Liver (tissue), 9 donors: Measurements from ENCODE around the gene TBC1D22B. TPM values are rescaled to one million over a fixed set of nuclear protein-coding genes. Genes with fewer than 3 reads are reported as not detected.

Experiments used
- DNase-seq: peaks from one replicate; pipeline ENCODE4 v3.0.0-alpha.2; 2017; ENCODE audit warnings: low spot score
- H3K27ac ChIP-seq, 2 donors: one replicate each; pipeline ENCODE4 v1.7.0; 2013; ENCODE audit warnings: inconsistent platforms in 2 of 2, low read length in 2 of 2, control low read depth in 1 of 2, low read depth in 1 of 2, mild to moderate bottlenecking in 1 of 2
- H3K27me3 ChIP-seq, 4 donors: one replicate each; pipeline versions ENCODE4 v1.6.1 to v1.7.0; 2013; ENCODE audit warnings: low read length in 3 of 4, inconsistent platforms in 1 of 4, mild to moderate bottlenecking in 1 of 4, moderate library complexity in 1 of 4; ENCODE audit not compliant: control insufficient read depth in 4 of 4, insufficient read depth in 4 of 4
- H3K36me3 ChIP-seq, 4 donors: one replicate each; pipeline versions ENCODE4 v1.6.1 to v1.7.0; 2013; ENCODE audit warnings: low read length in 3 of 4, mild to moderate bottlenecking in 3 of 4, low read depth in 1 of 4, moderate library complexity in 1 of 4; ENCODE audit not compliant: control insufficient read depth in 4 of 4, insufficient read depth in 3 of 4
- H3K4me1 ChIP-seq, 4 donors: one replicate each; pipeline versions ENCODE4 v1.6.1 to v1.7.0; 2013; ENCODE audit warnings: low read length in 3 of 4, mild to moderate bottlenecking in 3 of 4, moderate library complexity in 1 of 4; ENCODE audit not compliant: control insufficient read depth in 4 of 4, insufficient read depth in 4 of 4
- H3K4me3 ChIP-seq, 3 donors: one replicate each; pipeline versions ENCODE4 v1.6.1 to v1.7.0; 2013; ENCODE audit warnings: low read length in 3 of 3, control low read depth in 1 of 3, low read depth in 1 of 3, mild to moderate bottlenecking in 1 of 3
- H3K9ac ChIP-seq, 2 donors: one replicate each; pipeline ENCODE4 v1.7.0; 2013; ENCODE audit warnings: low read length in 2 of 2, mild to moderate bottlenecking in 2 of 2, moderate library complexity in 2 of 2, control low read depth in 1 of 2, low read depth in 1 of 2
- H3K9me3 ChIP-seq, 4 donors: one replicate each; pipeline versions ENCODE4 v1.6.1 to v1.7.0; 2013; ENCODE audit warnings: low read length in 3 of 4; ENCODE audit not compliant: control insufficient read depth in 4 of 4
- EGR1 ChIP-seq, 2 donors: IDR thresholded peaks; 2 replicates each; pipeline ENCODE4 v1.6.1; 2016 to 2018; ENCODE audit warnings: antibody characterized with exemption in 2 of 2, low read depth in 2 of 2
- FOXA1 ChIP-seq: IDR thresholded peaks from 2 replicates; pipeline ENCODE4 v1.6.1; 2016; ENCODE audit warnings: antibody characterized with exemption
- FOXA2 ChIP-seq: IDR thresholded peaks from 2 replicates; pipeline ENCODE4 v1.6.1; 2016; ENCODE audit warnings: antibody characterized with exemption
- HNF4A ChIP-seq, 2 donors: conservative IDR thresholded peaks; 2 replicates each; pipeline ENCODE4 v1.6.1; 2016; ENCODE audit warnings: antibody characterized with exemption in 2 of 2, mild to moderate bottlenecking in 2 of 2
- HNF4G ChIP-seq: IDR thresholded peaks from 2 replicates; pipeline ENCODE4 v1.6.1; 2016; ENCODE audit warnings: antibody characterized with exemption
- JUND ChIP-seq, 2 donors: IDR thresholded peaks; 2 replicates each; pipeline ENCODE4 v1.6.1; 2016; ENCODE audit warnings: antibody characterized with exemption in 2 of 2
- RAD21 ChIP-seq, 2 donors: IDR thresholded peaks; 2 replicates each; pipeline ENCODE4 v1.6.1; 2016; ENCODE audit warnings: antibody characterized with exemption in 2 of 2, mild to moderate bottlenecking in 2 of 2
- REST ChIP-seq: IDR thresholded peaks from 2 replicates; pipeline ENCODE4 v1.6.1; 2016; ENCODE audit warnings: antibody characterized with exemption, mild to moderate bottlenecking
- SP1 ChIP-seq: IDR thresholded peaks from 2 replicates; pipeline ENCODE4 v1.6.1; 2018; ENCODE audit warnings: antibody characterized with exemption, mild to moderate bottlenecking
- YY1 ChIP-seq: IDR thresholded peaks from 2 replicates; pipeline ENCODE4 v1.6.1; 2016; ENCODE audit warnings: antibody characterized with exemption, mild to moderate bottlenecking
- polyA plus RNA-seq, 2 donors: library from polyadenylated mRNA; stranded (reverse) in 1 of 2; unstranded in 1 of 2; fragments of 200-250 nt in 1 of 2; fragments of >200 nt in 1 of 2; fragmentation: Nextera tagmentation in 1 of 2; extraction: Ambion mirVana in 1 of 2; gene quantifications; one replicate each; pipeline versions ENCODE4 v1.2.1 to v1.2.3, GENCODE V29; 2013 to 2015
- total RNA-seq, 2 donors: library from RNA; depleted of rRNA; stranded (reverse); fragments of >200 nt; gene quantifications; one replicate each; pipeline ENCODE4 v1.2.3, GENCODE V29; 2014
- TF ChIP-seq, protein P1 (sequence below): IDR thresholded peaks from 2 replicates; pipeline ENCODE4 v1.6.1; 2016; ENCODE audit warnings: antibody characterized with exemption
- TF ChIP-seq, protein P2 (sequence below): IDR thresholded peaks from 2 replicates; pipeline ENCODE4 v1.6.1; 2016; ENCODE audit warnings: antibody characterized with exemption
- TF ChIP-seq, protein P3 (sequence below): IDR thresholded peaks from 2 replicates; pipeline ENCODE4 v1.6.1; 2016; ENCODE audit warnings: antibody characterized with exemption
- donor health status: healthy.
- donor health status: healthy.
- donor health status: healthy.
- donor health status: healthy.
- donor health status: healthy.

Gene TBC1D22B
- total and polyA plus RNA-seq, 4 donors = 1.4 to 10.7 (median 1.9) TPM

DNA sequence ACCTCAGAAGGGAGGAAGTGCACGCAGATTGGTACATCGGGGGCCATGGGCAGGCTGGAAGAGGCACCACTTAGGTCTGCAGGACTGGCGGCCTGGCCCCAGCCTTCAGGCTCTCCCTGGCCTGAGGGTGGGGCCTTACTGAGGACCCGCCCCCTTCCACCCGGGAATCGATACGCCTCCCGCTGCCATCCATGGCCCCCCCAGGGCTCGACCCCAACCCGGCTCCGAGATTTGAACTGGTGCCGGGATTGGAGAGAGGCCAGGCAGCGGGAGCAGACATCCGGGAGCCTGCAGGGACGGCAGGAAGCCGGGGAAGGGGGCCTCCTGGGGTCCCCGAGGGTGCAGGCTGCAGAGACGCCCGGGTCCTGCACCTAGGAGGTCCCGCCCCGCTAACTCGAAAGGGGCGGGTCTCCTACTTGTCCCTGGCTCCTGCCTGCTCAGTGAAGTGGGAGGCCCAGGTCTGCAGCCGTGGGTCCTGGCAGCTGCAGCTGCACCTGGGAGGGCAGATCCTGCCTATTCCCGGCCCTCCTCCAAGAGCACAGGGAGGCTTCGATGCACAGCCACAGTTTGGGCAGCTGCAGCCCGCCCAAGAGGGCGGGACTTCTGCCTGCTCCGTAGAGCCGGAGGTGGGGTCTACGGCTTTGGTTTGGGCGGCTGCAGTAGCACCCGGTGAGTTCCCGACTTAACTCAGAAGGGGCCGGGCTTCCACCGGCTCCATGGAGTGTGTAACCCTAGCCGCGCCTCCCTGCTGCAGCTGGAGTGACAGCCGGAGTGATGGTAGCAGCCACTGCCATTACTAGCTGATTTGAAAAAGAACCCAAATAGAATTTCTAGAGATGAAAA lies 35.2 kb upstream of the TBC1D22B start (continued):
- TF ChIP-seq, protein P1, sequence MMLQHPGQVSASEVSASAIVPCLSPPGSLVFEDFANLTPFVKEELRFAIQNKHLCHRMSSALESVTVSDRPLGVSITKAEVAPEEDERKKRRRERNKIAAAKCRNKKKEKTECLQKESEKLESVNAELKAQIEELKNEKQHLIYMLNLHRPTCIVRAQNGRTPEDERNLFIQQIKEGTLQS = no peak
- TF ChIP-seq FOXA1 (peak; percentile 24), YY1 (peak; percentile 85), HNF4A (conservative IDR thresholded peaks at IDR 0.05) (peak in 1 of 2 donors; percentile 19), FOXA2 (no peak)

DNA sequence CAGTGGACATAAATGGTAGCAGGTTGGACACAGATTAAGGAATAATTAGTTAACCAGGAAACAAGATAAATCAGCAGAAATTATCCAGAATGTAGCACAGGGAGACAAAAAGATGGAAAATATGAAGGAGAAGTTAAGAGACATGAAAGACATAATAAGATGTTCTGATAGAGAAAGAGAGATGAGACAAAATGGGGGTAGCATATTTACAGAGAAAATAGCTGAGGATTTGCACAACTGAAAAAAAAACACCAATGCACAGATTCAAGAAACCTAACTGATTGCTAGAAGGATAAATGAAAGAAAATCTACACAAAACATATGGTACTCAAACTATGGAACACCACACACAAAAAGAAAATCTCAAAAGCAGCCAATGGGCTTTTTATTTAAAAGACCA lies 34.6 kb upstream of the TBC1D22B start:
- Histone ChIP-seq H3K27ac (peak overlapping the region in 1 of 2 donors; percentile 34), H3K36me3 (no peaks in the 10 kb centered on the region), H3K4me1 (peaks cover 0 to 11% (median 6%) of the 10 kb centered on the region in 4 donors), H3K9me3 (no peaks in the 10 kb centered on the region), H3K9ac (peak overlapping the region in 1 of 2 donors; percentile 7), H3K4me3 (no peak overlapping the region), H3K27me3 (no peaks in the 10 kb centered on the region)
- DNase-seq = no peak
- no peak for TF ChIP-seq FOXA2
- TF ChIP-seq HNF4G = no peak
- no peak for TF ChIP-seq REST
- no peak for TF ChIP-seq YY1
- no peak for TF ChIP-seq JUND (IDR thresholded peaks at IDR 0.05)
- no peak for TF ChIP-seq SP1
- TF ChIP-seq, protein P2, sequence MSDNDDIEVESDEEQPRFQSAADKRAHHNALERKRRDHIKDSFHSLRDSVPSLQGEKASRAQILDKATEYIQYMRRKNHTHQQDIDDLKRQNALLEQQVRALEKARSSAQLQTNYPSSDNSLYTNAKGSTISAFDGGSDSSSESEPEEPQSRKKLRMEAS = no peak
- TF ChIP-seq EGR1 (IDR thresholded peaks at IDR 0.05; ENCODE audit: low read depth in 2 of 2) = no peak
- TF ChIP-seq, protein P1 = no peak
- TF ChIP-seq, protein P3, sequence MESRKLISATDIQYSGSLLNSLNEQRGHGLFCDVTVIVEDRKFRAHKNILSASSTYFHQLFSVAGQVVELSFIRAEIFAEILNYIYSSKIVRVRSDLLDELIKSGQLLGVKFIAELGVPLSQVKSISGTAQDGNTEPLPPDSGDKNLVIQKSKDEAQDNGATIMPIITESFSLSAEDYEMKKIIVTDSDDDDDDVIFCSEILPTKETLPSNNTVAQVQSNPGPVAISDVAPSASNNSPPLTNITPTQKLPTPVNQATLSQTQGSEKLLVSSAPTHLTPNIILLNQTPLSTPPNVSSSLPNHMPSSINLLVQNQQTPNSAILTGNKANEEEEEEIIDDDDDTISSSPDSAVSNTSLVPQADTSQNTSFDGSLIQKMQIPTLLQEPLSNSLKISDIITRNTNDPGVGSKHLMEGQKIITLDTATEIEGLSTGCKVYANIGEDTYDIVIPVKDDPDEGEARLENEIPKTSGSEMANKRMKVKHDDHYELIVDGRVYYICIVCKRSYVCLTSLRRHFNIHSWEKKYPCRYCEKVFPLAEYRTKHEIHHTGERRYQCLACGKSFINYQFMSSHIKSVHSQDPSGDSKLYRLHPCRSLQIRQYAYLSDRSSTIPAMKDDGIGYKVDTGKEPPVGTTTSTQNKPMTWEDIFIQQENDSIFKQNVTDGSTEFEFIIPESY = no peak
- TF ChIP-seq RAD21 (IDR thresholded peaks at IDR 0.05) = no peak
- TF ChIP-seq HNF4A (conservative IDR thresholded peaks at IDR 0.05) = no peak
